Right atrium auricular region (tissue), 2 donors: ENCODE measurements around the gene CXCR6. TPM values are rescaled to one million over a fixed set of nuclear protein-coding genes. Genes with fewer than 3 reads are reported as not detected.

ENCODE experiments used
- DNase-seq: peaks from one replicate; pipeline ENCODE4 v3.0.0-alpha.2; 2019; ENCODE audit warnings: low spot score
- H3K27ac ChIP-seq, 2 donors: fragments of 200-600 bp; sonication (generic); 1 replicate in 1 of 2; 2 replicates in 1 of 2; pipeline ENCODE4 v1.5.1; 2016 to 2019
- H3K27me3 ChIP-seq, 2 donors: fragments of 200-600 bp; sonication (generic); one replicate each; pipeline versions ENCODE4 v1.5.1 to v1.6.0; 2017 to 2019
- H3K36me3 ChIP-seq: fragments of 200-600 bp; sonication (generic); one replicate; pipeline ENCODE4 v1.5.1; 2016
- H3K4me1 ChIP-seq, 2 donors: fragments of 200-600 bp; sonication (generic); one replicate each; pipeline versions ENCODE4 v1.5.1 to v1.6.0; 2017 to 2019
- H3K4me3 ChIP-seq, 2 donors: fragments of 200-600 bp; sonication (generic); 1 replicate in 1 of 2; 2 replicates in 1 of 2; pipeline ENCODE4 v1.5.1; 2017 to 2019; ENCODE audit warnings: mild to moderate bottlenecking in 1 of 2, moderate library complexity in 1 of 2
- H3K9me3 ChIP-seq, 2 donors: fragments of 200-600 bp; sonication (generic); one replicate each; pipeline ENCODE4 v1.5.1; 2019
- total RNA-seq, 2 donors: library from RNA; depleted of rRNA; stranded (reverse); fragments of >200 nt; gene quantifications; one replicate each; pipeline ENCODE4 v1.1.0, GENCODE V29; 2016
- TF ChIP-seq, protein P1 (sequence below), 2 donors: fragments of 200-600 bp; sonication (generic); IDR thresholded peaks; one replicate each; pipeline ENCODE4 v1.5.1; 2019; ENCODE audit warnings: antibody characterized with exemption in 2 of 2

The CXCR6 gene
- total RNA-seq, 2 donors from 2014 or later = 1.2 TPM; not detected in 1

DNA sequence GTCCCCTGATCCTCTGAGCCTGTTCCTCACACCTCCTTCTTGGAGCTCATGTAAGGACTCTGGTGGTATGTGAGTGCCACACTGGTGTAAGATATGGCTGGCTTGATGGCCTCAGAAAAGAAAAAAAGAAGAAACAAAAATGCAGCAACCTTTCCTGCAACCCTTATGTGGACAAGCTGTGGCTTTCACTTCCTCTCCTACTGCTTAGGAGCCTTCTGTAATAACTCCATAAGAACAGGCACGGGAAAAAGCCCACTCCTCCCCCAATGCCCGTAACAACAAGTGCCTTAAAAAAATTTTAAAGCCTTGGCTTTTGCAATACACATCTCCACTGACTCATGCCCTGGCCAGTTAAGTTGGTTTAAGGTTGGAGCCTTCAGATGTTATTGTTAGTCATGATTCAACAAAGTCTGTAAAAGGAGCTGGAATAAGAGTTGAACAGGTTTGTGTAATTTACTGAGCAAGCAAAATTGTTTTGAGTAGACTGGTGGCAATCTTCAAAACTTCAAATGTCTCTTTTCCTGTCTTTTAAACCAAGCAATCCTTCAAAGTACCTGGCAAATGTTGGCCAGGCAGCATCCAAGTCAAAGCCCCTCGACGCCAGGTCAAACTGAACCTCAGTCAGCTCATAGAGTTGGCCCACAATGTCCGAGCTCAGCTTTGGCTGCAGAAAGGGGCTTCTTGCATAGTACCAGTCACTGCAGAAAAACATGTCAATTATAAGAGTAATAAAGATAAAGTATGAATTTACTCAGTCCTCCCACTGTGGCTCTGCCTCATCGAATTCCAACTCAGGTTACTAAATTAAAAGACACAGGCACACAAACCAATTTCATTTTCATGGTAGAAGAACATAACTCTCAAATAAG lies 29.5 kb downstream of the CXCR6 start:
- Histone ChIP-seq H3K27ac (peak overlapping the region in 1 of 2 donors; percentile 28), H3K27me3 (no peaks in the 10 kb centered on the region), H3K4me3 (no peak overlapping the region), H3K36me3 (peaks cover 79% of the 10 kb centered on the region), H3K4me1 (peaks cover 0 to 14% of the 10 kb centered on the region in 2 donors), H3K9me3 (no peaks in the 10 kb centered on the region)
- TF ChIP-seq, protein P1, sequence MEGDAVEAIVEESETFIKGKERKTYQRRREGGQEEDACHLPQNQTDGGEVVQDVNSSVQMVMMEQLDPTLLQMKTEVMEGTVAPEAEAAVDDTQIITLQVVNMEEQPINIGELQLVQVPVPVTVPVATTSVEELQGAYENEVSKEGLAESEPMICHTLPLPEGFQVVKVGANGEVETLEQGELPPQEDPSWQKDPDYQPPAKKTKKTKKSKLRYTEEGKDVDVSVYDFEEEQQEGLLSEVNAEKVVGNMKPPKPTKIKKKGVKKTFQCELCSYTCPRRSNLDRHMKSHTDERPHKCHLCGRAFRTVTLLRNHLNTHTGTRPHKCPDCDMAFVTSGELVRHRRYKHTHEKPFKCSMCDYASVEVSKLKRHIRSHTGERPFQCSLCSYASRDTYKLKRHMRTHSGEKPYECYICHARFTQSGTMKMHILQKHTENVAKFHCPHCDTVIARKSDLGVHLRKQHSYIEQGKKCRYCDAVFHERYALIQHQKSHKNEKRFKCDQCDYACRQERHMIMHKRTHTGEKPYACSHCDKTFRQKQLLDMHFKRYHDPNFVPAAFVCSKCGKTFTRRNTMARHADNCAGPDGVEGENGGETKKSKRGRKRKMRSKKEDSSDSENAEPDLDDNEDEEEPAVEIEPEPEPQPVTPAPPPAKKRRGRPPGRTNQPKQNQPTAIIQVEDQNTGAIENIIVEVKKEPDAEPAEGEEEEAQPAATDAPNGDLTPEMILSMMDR (IDR thresholded peaks at IDR 0.05) = no peak
- no peak for DNase-seq

DNA sequence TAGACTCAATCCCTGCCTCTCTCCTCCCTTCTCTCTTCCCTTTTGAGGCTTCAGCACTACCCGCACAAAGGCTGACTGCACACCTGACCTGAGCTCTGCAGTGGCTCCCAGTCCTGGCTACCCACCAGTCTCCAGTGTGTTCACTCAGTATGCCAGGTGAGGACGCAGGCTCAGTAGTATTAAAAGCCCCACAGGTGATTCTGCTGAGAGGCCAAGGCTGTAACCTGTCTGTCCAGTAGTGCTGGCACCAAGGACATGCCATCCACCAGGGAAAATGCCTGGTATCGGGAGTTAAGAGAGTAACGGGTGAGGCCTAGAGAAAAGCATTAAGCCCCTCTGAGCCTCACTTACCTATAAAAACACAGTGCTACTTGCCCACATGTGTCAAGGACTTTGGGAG lies 31.4 kb downstream of the CXCR6 start:
- H3K27me3 ChIP-seq = no peaks in the 10 kb centered on the region
- H3K27ac ChIP-seq = no peak overlapping the region
- H3K36me3 ChIP-seq = peaks cover 80% of the 10 kb centered on the region
- H3K4me3 ChIP-seq = no peak overlapping the region
- no peaks in the 10 kb centered on the region for H3K4me1 ChIP-seq
- no peaks in the 10 kb centered on the region for H3K9me3 ChIP-seq
- DNase-seq = no peak
- TF ChIP-seq, protein P1 (IDR thresholded peaks at IDR 0.05) = no peak

DNA sequence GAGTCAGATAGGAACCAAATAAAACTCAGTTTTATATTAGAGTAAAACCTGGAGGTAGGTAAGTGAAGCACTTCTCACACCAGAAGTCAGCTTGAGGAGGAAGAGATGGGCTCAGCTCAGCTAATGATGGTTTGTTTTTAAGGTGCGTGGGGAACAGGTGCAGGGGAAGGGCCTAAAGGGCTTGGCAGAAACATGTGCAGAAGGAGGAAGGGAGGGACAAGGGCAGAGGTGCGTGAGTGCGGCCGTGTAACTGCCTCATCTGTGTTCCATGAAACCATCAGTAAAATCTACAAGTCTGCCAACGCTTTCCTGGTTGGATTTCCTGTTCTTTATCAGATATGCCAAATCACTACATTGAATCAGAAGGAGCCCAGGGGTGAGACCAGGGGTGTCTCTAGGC lies 32.4 kb downstream of the CXCR6 start:
- H3K36me3 ChIP-seq = peaks cover 79% of the 10 kb centered on the region
- no peaks in the 10 kb centered on the region for H3K27me3 ChIP-seq
- no peaks in the 10 kb centered on the region for H3K9me3 ChIP-seq
- no peak for DNase-seq
- no peak overlapping the region for H3K27ac ChIP-seq
- no peaks in the 10 kb centered on the region for H3K4me1 ChIP-seq
- no peak overlapping the region for H3K4me3 ChIP-seq
- TF ChIP-seq, protein P1 (IDR thresholded peaks at IDR 0.05) = no peak

DNA sequence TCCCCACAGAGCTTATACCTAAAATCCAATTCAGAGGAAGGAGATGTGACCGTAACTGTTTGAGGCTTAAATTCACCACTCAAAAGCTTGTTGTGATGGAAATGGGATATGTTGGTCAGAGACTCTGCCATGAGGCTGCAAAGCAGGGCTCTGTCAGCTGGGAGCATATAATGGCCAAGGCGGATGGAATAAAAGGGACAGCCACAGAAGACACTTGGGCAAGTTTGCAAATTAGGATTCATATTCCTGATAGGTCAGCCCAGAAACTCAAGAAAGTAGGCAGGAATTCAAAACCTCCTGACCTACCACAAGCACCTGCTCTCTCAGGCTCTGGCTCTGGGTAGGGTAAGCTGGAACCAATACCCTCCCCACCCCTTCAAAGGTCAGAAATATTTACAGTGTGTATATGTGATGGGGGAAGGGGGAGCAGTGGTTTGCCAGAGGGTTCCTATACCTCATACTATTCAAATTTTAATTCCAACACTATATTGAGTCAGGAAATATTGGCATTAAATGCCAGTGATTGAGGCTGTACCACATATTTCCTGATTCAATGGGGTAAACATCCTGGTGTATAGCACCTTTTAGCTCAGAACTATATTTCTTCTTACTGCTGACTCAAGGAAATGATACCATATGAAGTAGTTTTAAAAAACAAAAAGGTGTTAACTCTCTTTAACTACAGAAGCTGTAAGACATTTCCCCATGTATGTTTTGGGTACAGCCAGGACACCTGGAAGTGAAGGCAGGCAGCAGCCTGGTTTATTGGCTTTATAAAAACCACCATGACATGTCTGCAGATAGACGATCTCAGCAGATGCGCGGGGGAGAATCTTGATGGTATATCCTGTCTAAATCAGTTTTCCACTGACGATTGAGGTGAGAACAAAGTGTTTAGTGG lies 33.2 kb downstream of the CXCR6 start:
- H3K27ac ChIP-seq = no peak overlapping the region
- peaks cover 80% of the 10 kb centered on the region for H3K36me3 ChIP-seq
- no peaks in the 10 kb centered on the region for H3K9me3 ChIP-seq
- no peak for DNase-seq
- H3K4me1 ChIP-seq = no peaks in the 10 kb centered on the region
- H3K4me3 ChIP-seq = no peak overlapping the region
- no peaks in the 10 kb centered on the region for H3K27me3 ChIP-seq
- TF ChIP-seq, protein P1 (IDR thresholded peaks at IDR 0.05) = no peak

DNA sequence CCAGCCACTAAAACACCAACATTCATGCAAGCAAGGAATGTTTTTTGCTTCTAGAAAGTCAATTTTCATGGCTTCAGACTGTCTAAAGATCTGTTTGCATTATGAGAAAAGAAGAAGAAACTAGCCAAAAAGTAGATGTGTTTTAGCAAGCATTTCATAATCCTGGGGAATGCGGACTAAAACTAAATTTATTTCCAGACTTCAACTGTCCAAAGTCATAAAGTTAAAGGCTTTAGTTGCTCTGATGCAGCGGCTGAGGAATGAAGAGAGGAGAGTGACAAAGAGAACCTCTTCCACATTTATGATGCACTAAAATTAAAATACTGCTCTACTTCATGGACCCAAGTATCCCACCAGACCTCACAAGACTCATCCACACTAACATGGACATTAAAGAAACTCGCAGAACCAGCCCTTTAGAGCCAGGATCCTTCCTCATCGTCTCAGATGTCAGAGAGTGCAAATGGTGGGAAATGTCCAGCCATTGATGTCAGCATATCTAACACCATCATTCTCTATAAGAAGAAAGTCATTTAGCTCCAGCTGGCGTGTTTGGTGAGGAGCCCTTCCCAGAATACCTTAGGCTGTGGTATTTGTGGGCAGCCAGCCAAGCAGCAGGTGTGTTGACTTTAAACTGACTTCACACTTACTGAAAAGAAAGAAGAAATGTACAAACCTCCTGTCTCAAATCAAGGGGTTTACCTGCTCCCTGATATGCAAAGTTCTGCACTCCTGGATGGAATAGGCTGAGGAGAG lies 34.9 kb downstream of the CXCR6 start:
- DNase-seq = no peak
- TF ChIP-seq, protein P1 (IDR thresholded peaks at IDR 0.05) = no peak
- Histone ChIP-seq H3K36me3 (peaks cover 95% of the 10 kb centered on the region), H3K27me3 (no peaks in the 10 kb centered on the region), H3K9me3 (no peaks in the 10 kb centered on the region), H3K27ac (no peak overlapping the region), H3K4me3 (no peak overlapping the region), H3K4me1 (peaks cover 0 to 9% of the 10 kb centered on the region in 2 donors)
